DOHH2 (cell line): ENCODE results near the gene DIS3L2.

Experiments used
- H3F3A ChIP-seq: fragments of 200-600 bp; sonication (generic), shearing (Covaris generic); 2 replicates; pipeline ENCODE4 v1.6.0; 2016; ENCODE audit warnings: antibody characterized with exemption, mild to moderate bottlenecking; ENCODE audit not compliant: control insufficient read depth, insufficient read depth
- H3K27ac ChIP-seq: fragments of 200-600 bp; sonication (generic); 2 replicates; pipeline ENCODE4 v1.5.1; 2014; ENCODE audit warnings: low read depth, mild to moderate bottlenecking, low read length, moderate library complexity
- H3K27me3 ChIP-seq: fragments of 200-600 bp; sonication (generic); 2 replicates; pipeline ENCODE4 v1.6.1; 2014; ENCODE audit warnings: mild to moderate bottlenecking, low read length, mixed read lengths; ENCODE audit not compliant: control insufficient read depth
- H3K36me3 ChIP-seq: fragments of 200-600 bp; sonication (generic); 2 replicates; pipeline ENCODE4 v1.6.1; 2014; ENCODE audit warnings: mild to moderate bottlenecking, low read length, moderate library complexity, mixed read lengths; ENCODE audit not compliant: control insufficient read depth
- H3K4me1 ChIP-seq: fragments of 200-600 bp; sonication (generic); 2 replicates; pipeline ENCODE4 v1.6.1; 2014; ENCODE audit warnings: mild to moderate bottlenecking, low read length, mixed read lengths; ENCODE audit not compliant: control insufficient read depth
- H3K4me2 ChIP-seq: fragments of 200-600 bp; sonication (generic); 2 replicates; pipeline ENCODE4 v1.6.0; 2014; ENCODE audit warnings: mild to moderate bottlenecking, low read length, moderate library complexity
- H3K4me3 ChIP-seq: fragments of 200-600 bp; sonication (generic); 2 replicates; pipeline ENCODE4 v1.5.1; 2014; ENCODE audit warnings: mild to moderate bottlenecking, low read length, mixed read lengths
- H3K79me2 ChIP-seq: fragments of 200-600 bp; sonication (generic); 2 replicates; pipeline ENCODE4 v1.6.1; 2014; ENCODE audit warnings: mild to moderate bottlenecking, low read length, mixed read lengths; ENCODE audit not compliant: control insufficient read depth
- H3K9me2 ChIP-seq: fragments of 200-600 bp; sonication (generic); replicated peaks from 2 replicates; pipeline ENCODE4 v1.6.1; 2014; ENCODE audit warnings: mild to moderate bottlenecking, low read length, mixed read lengths; ENCODE audit not compliant: control insufficient read depth
- H3K9me3 ChIP-seq: fragments of 200-600 bp; sonication (generic); 2 replicates; pipeline ENCODE4 v1.6.1; 2014; ENCODE audit warnings: antibody characterized with exemption, low read length, mixed read lengths; ENCODE audit not compliant: control insufficient read depth, insufficient read depth
- H4K20me1 ChIP-seq: fragments of 200-600 bp; sonication (generic); 2 replicates; pipeline ENCODE4 v1.6.0; 2014; ENCODE audit warnings: low read depth, mild to moderate bottlenecking, antibody characterized with exemption, low read length, moderate library complexity; ENCODE audit not compliant: control insufficient read depth, insufficient read depth
- EZH2phosphoT487 ChIP-seq: fragments of 200-600 bp; sonication (generic); IDR thresholded peaks from 2 replicates; pipeline ENCODE4 v1.6.1; 2017; ENCODE audit warnings: borderline replicate concordance, mild to moderate bottlenecking, antibody characterized with exemption, low read length, moderate library complexity, mixed read lengths
- TF ChIP-seq, protein P1 (sequence below): fragments of 200-600 bp; sonication (generic); IDR thresholded peaks from one replicate; pipeline ENCODE4 v1.5.1; 2014; ENCODE audit warnings: antibody characterized with exemption, mild to moderate bottlenecking, low read depth, low read length; ENCODE audit not compliant: poor library complexity, severe bottlenecking

The DIS3L2 gene

DNA sequence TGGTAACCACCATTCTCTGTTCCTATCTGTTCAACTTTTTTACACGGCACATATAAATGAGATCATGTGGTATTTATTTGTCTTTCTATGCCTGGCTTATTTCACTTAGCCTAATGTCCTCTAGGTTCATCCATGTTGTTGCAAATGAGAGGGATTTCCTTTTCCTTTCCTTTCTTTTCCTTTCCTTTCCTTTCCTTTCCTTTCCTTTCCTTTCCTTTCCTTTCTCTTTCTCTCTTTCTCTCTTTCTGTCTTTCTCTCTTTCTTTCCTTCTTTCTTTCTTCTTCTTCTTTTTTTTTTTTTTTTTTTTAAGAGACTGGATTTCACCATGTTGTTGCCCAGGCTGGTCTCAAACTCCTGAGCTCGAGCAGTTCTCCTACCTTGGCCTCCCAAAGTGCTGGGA lies 38.9 kb downstream of the DIS3L2 start:
- Histone ChIP-seq H4K20me1 (no peaks in the 10 kb centered on the region), H3K4me2 (no peak overlapping the region), H3K36me3 (no peaks in the 10 kb centered on the region), H3K4me1 (no peaks in the 10 kb centered on the region), H3K9me2 (no peaks in the 10 kb centered on the region), H3F3A (no peaks in the 10 kb centered on the region), H3K79me2 (peaks cover 77% of the 10 kb centered on the region), H3K9me3 (no peaks in the 10 kb centered on the region), H3K27me3 (no peaks in the 10 kb centered on the region), H3K4me3 (no peak overlapping the region), H3K27ac (no peak overlapping the region)
- TF ChIP-seq EZH2phosphoT487: no peak
- TF ChIP-seq, protein P1, sequence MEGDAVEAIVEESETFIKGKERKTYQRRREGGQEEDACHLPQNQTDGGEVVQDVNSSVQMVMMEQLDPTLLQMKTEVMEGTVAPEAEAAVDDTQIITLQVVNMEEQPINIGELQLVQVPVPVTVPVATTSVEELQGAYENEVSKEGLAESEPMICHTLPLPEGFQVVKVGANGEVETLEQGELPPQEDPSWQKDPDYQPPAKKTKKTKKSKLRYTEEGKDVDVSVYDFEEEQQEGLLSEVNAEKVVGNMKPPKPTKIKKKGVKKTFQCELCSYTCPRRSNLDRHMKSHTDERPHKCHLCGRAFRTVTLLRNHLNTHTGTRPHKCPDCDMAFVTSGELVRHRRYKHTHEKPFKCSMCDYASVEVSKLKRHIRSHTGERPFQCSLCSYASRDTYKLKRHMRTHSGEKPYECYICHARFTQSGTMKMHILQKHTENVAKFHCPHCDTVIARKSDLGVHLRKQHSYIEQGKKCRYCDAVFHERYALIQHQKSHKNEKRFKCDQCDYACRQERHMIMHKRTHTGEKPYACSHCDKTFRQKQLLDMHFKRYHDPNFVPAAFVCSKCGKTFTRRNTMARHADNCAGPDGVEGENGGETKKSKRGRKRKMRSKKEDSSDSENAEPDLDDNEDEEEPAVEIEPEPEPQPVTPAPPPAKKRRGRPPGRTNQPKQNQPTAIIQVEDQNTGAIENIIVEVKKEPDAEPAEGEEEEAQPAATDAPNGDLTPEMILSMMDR: no peak

DNA sequence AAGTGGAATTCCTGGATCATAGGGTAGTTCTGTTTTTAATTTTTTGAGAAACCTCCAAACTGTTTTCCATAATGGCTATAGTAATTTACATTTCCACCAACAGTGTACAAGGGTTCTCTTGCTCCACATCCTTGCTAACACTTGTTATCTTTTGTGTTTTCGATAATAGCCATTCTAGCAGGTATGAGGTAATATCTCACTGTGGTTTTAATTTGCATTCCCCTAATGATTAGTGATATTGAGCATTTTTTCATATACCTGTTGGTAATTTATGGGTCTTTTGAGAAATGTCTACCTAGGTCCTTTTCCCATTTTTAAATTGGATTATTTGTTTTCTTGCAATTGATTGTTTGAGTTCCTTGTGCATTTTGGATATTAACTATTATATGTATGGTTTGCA lies 39.6 kb downstream of the DIS3L2 start:
- H3K36me3 ChIP-seq: no peaks in the 10 kb centered on the region
- no peaks in the 10 kb centered on the region for H3K9me3 ChIP-seq
- no peak overlapping the region for H3K27ac ChIP-seq
- H3F3A ChIP-seq: no peaks in the 10 kb centered on the region
- H3K4me1 ChIP-seq: no peaks in the 10 kb centered on the region
- no peaks in the 10 kb centered on the region for H4K20me1 ChIP-seq
- H3K4me2 ChIP-seq: no peak overlapping the region
- H3K4me3 ChIP-seq: no peak overlapping the region
- H3K9me2 ChIP-seq: no peaks in the 10 kb centered on the region
- TF ChIP-seq, protein P1: no peak
- TF ChIP-seq EZH2phosphoT487: no peak
- peaks cover 71% of the 10 kb centered on the region for H3K79me2 ChIP-seq
- H3K27me3 ChIP-seq: no peaks in the 10 kb centered on the region

DNA sequence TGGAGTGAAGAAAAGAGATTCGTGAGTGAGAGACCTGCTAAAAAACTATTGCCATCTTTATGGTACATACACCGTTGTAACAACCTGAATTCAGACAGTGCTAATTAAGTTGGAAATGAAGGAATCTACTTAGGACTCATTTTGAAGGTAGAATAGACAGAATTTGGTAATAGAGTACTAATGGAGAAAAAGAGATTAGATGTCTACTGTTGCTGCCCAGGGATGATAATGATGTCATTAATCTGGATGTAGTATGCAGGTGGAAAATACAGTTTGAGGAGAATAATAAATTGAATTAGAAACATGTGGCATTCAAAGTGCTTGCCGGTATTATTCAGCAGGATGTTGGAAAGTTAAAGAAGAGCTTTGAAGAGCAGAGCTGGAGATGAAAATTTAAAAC lies 44.7 kb downstream of the DIS3L2 start:
- H3K27ac ChIP-seq: no peak overlapping the region
- H3K4me3 ChIP-seq: no peak overlapping the region
- no peak for TF ChIP-seq EZH2phosphoT487
- TF ChIP-seq, protein P1: no peak
- H4K20me1 ChIP-seq: no peaks in the 10 kb centered on the region
- no peak overlapping the region for H3K4me2 ChIP-seq
- H3K36me3 ChIP-seq: no peaks in the 10 kb centered on the region
- H3K9me3 ChIP-seq: no peaks in the 10 kb centered on the region
- peaks cover 53% of the 10 kb centered on the region for H3K79me2 ChIP-seq
- no peaks in the 10 kb centered on the region for H3K27me3 ChIP-seq
- H3K9me2 ChIP-seq: no peaks in the 10 kb centered on the region
- H3K4me1 ChIP-seq: no peaks in the 10 kb centered on the region
- H3F3A ChIP-seq: no peaks in the 10 kb centered on the region
